Measurements from ENCODE around the gene GJA3.

GRCh38 chr13:20128459-20128931, 32.4 kb downstream of the GJA3 start:
- TF ChIP-seq, protein P1, sequence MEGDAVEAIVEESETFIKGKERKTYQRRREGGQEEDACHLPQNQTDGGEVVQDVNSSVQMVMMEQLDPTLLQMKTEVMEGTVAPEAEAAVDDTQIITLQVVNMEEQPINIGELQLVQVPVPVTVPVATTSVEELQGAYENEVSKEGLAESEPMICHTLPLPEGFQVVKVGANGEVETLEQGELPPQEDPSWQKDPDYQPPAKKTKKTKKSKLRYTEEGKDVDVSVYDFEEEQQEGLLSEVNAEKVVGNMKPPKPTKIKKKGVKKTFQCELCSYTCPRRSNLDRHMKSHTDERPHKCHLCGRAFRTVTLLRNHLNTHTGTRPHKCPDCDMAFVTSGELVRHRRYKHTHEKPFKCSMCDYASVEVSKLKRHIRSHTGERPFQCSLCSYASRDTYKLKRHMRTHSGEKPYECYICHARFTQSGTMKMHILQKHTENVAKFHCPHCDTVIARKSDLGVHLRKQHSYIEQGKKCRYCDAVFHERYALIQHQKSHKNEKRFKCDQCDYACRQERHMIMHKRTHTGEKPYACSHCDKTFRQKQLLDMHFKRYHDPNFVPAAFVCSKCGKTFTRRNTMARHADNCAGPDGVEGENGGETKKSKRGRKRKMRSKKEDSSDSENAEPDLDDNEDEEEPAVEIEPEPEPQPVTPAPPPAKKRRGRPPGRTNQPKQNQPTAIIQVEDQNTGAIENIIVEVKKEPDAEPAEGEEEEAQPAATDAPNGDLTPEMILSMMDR (IDR thresholded peaks at IDR 0.05): no peak
- no peak for TF ChIP-seq EZH2 (IDR thresholded peaks at IDR 0.05; ENCODE audit: borderline replicate concordance, insufficient read depth, low read depth, low read length, poor library complexity, severe bottlenecking)
